Adrenal gland (tissue), 12 donors: ENCODE data around the gene ULK3. TPM values are rescaled to one million over a fixed set of nuclear protein-coding genes. Genes with fewer than 3 reads are reported as not detected.

Experiments
- DNase-seq, 7 donors: peaks; one replicate each; pipeline ENCODE4 v3.0.0-alpha.2; 2019 to 2020
- H3K27ac ChIP-seq, 5 donors: fragments of 200-600 bp; sonication (generic) in 4 of 5; 1 replicate in 3 of 5; 2 replicates in 2 of 5; pipeline versions ENCODE4 v1.5.1 to v1.8.0; 2016 to 2020; ENCODE audit warnings: mild to moderate bottlenecking in 1 of 5
- H3K27me3 ChIP-seq: fragments of 200-600 bp; 2 replicates; pipeline ENCODE4 v1.8.0; 2021
- H3K36me3 ChIP-seq, 2 donors: fragments of 200-600 bp; replicated peaks in 1 of 2; 1 replicate in 1 of 2; 2 replicates in 1 of 2; pipeline versions ENCODE4 v1.5.1 to v1.8.0; 2018 to 2022
- H3K4me1 ChIP-seq, 2 donors: fragments of 200-600 bp; replicated peaks in 1 of 2; 1 replicate in 1 of 2; 2 replicates in 1 of 2; pipeline versions ENCODE4 v1.5.1 to v1.8.0; 2018 to 2021
- H3K4me3 ChIP-seq, 4 donors: fragments of 200-600 bp; sonication (generic) in 3 of 4; one replicate each; pipeline ENCODE4 v1.5.1; 2016 to 2018
- H3K9me3 ChIP-seq, 3 donors: fragments of 200-600 bp; sonication (generic) in 1 of 3; replicated peaks in 1 of 3; 1 replicate in 2 of 3; 2 replicates in 1 of 3; pipeline versions ENCODE4 v1.5.1 to v1.8.0; 2016 to 2021
- CTCF ChIP-seq, 6 experiments: fragments of 450-650 bp in 4 of 6; fragments of 200-600 bp in 2 of 6; sonication (generic) in 1 of 6; IDR thresholded peaks; 1 replicate in 5 of 6; 2 replicates in 1 of 6; pipeline versions ENCODE4 v1.5.1 to v1.8.0; 2016 to 2021; ENCODE audit warnings: antibody characterized with exemption in 6 of 6, mild to moderate bottlenecking in 2 of 6, moderate library complexity in 1 of 6
- POLR2A ChIP-seq, 2 donors: fragments of 450-650 bp; IDR thresholded peaks; one replicate each; pipeline ENCODE4 v1.6.1; 2017; ENCODE audit warnings: antibody characterized with exemption in 2 of 2, mild to moderate bottlenecking in 2 of 2, moderate library complexity in 1 of 2
- WGBS, 4 donors: extraction: QIAGEN DNeasy Blood & Tissue Kit in 2 of 4; methylation state at CpG; one replicate each; pipeline versions ENCODE4 v1.1.5 to v1.1.7; 2013 to 2017; 5-methylcytosine and 5-hydroxymethylcytosine counted together
- intact Hi-C, 2 donors: fragments of 100-400 bp; cut with DNase I; formaldehyde crosslinking; loops; one replicate each; pipeline versions ENCODE4 v1.14.1 to v1.15.0; 2022 to 2023
- polyA plus RNA-seq, 3 donors: library from polyadenylated mRNA; stranded (reverse); fragments of 200-250 nt in 2 of 3; fragments of 350-450 nt in 1 of 3; fragmentation: Illumina TruSeq in 1 of 3; extraction: RNeasy Lipid Tissue Mini Kit (QIAGEN cat#74804) in 1 of 3; gene quantifications; one replicate each; pipeline ENCODE4 v1.2.3, GENCODE V29; 2013 to 2014
- total RNA-seq, 9 donors: library from RNA; depleted of rRNA in 4 of 9; stranded (reverse); fragments of >200 nt in 4 of 9; fragments of 120-200 nt in 1 of 9; fragmentation: NEBNext Ultra II Directional in 1 of 9; extraction: Animal tissue kit (Norgen Biotek cat#: 25700) in 1 of 9; gene quantifications; one replicate each; pipeline versions ENCODE4 v1.1.0 to v1.2.4, GENCODE V29; 2013 to 2023
- donor health status: healthy with polysubstance abuse.
- donor health status: Bipolar disorder and iron deficiency.
- donor health status: DM: yes; HTN: yes; CAD: no.
- donor health status: DM: no; HTN: no; CAD: no.
- donor health status: DM: no; HTN: no; CAD: no.
- donor health status: DM: yes; HTN: yes; CAD: no.

The ULK3 gene
- total and polyA plus RNA-seq, 12 donors: 21.7 to 126 (median 52.5) TPM

DNA sequence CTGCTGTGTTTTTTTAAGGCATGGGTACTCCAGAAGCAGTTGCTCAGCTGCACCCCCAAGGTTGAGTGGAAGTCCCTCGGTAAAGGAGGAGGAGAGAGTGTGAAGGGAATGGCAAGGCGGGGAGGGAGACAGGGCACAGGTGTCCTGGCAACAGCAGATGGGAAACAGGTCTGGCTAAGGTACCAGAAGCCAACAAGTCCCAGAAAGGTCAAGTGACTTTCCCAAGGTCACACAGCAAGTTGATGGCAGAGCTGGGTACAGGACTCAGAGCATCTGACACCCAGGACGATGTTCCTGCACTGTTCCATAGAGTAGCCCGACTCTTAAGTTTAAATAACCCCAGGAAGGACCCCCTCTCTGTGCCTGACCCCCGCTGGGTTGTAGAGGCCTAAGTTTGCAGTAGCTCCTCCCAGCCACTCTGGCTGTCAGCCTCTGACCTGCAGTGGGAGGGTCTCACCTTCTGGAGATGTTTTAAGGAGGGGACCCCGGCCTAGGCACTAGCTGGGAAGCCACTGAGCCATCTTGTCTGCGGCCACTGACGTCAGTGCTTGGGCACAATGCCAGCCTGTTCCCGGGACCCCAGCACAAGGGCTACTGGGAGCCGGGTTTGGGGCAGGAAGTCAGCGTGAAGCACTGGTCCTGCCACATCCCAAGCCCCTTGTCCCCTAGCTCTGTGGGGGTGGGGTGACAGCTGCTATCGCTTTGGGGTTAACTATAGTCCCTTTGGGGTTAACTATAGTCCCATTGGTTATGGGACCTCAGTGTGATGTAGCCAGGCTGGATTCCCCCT is 50.5 kb downstream of the ULK3 start:
- no peak overlapping the region for H3K4me3 ChIP-seq
- H3K27me3 ChIP-seq: no peaks in the 10 kb centered on the region
- no peak overlapping the region for H3K27ac ChIP-seq
- no peaks in the 10 kb centered on the region for H3K36me3 ChIP-seq
- TF ChIP-seq CTCF (IDR thresholded peaks at IDR 0.05) (no peak), POLR2A (IDR thresholded peaks at IDR 0.05) (no peak)
- intact Hi-C loops: no loop called here
- no peak for DNase-seq
- WGBS, 4 donors: 59 to 68% (median 65%) methylated on average over 10 to 12 of the region's 12 CpGs
- peaks cover 20 to 63% of the 10 kb centered on the region in 2 donors for H3K4me1 ChIP-seq
- H3K9me3 ChIP-seq: no peaks in the 10 kb centered on the region

DNA sequence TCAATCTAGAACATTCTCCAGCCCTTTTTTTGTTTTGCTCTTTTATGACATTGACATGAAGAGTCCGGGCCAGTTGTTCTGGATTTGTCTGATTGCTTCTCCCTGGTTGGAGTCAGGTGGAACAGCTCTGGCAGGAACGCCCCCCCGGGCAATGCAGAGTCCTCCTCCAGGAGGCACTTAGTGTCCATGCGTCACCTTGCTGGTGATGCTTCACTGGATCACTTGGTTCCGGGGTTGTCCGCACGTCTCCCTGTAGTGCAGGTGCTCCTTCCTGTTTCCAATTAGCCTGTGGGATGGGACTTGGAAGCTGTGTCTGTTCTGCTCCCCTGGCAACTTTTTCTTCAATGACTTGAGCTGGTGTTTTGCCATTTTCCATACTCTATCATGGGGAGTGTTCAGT is 51.3 kb downstream of the ULK3 start:
- Histone ChIP-seq H3K4me3 (no peak overlapping the region), H3K9me3 (no peaks in the 10 kb centered on the region), H3K27me3 (no peaks in the 10 kb centered on the region), H3K27ac (peak overlapping the region in 1 of 5 donors; percentile 5), H3K4me1 (peaks cover 21 to 70% of the 10 kb centered on the region in 2 donors), H3K36me3 (no peaks in the 10 kb centered on the region)
- peak in 1 of 7 donors; percentile 88 for DNase-seq
- TF ChIP-seq POLR2A (IDR thresholded peaks at IDR 0.05): no peak
- TF ChIP-seq CTCF (IDR thresholded peaks at IDR 0.05): no peak
- WGBS, 4 donors: 82 to 92% (median 86%) methylated on average over 4 to 7 of the region's 7 CpGs
- intact Hi-C loops: no loop called here

GRCh38 chr15:74791007-74791406 is 51.9 kb downstream of the ULK3 start:
- no peak for TF ChIP-seq POLR2A (IDR thresholded peaks at IDR 0.05)
- no peak for TF ChIP-seq CTCF (IDR thresholded peaks at IDR 0.05)
- Histone ChIP-seq H3K4me1 (peaks cover 26 to 76% of the 10 kb centered on the region in 2 donors), H3K27ac (peak overlapping the region in 1 of 5 donors; percentile 60), H3K36me3 (no peaks in the 10 kb centered on the region), H3K4me3 (no peak overlapping the region), H3K9me3 (no peaks in the 10 kb centered on the region), H3K27me3 (no peaks in the 10 kb centered on the region)
- no peak for DNase-seq
- WGBS, 4 donors: 50 to 68% (median 59%) methylated on average over 1 of the region's 1 CpG
- intact Hi-C loops: no loop called here

DNA sequence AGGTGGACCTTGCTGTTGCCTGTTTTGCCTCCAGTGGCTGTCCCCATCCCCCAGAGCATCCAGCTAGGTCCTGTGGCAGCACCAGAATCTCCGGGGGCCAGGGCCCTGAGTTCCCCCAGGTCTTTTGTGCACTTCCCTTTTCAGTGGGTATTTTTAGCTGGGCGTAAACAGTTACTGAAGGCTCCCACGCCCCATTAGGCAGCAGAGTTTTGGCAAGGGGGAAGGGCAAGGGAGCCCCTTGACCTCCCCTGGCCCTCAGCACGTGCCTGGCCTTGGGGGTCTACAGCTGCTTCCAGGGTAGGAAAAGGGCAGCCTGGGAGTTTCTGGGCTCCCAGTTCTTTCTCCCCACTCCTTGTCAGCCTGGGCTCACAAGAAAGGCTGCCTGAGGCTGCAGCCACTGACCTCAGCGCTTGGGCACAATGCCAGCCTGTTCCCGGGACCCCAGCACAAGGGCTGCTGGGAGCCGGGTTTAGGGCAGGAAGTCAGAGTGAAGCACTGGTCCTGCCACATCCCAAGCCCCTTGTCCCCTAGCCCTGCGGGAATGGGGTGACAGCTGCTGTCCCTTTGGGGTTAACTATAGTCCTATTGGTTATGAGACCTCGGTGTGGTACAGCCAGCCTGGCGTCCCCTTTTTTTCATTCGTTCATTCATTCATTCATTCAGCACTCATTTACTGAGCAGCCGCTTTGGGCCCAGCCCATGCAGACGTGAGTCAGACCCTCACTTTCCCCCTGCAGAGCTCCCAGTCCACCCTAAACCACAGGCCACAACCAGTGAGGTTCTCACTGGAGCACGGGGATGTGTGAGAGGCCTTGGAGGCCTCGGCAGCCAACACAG is 52.7 kb downstream of the ULK3 start:
- no peaks in the 10 kb centered on the region for H3K36me3 ChIP-seq
- peaks cover 26 to 81% of the 10 kb centered on the region in 2 donors for H3K4me1 ChIP-seq
- intact Hi-C loops: no loop called here
- peak overlapping the region in 3 of 5 donors; percentile 39 to 83 (median 60) for H3K27ac ChIP-seq
- TF ChIP-seq CTCF (IDR thresholded peaks at IDR 0.05) (no peak), POLR2A (IDR thresholded peaks at IDR 0.05) (no peak)
- no peaks in the 10 kb centered on the region for H3K27me3 ChIP-seq
- no peaks in the 10 kb centered on the region for H3K9me3 ChIP-seq
- H3K4me3 ChIP-seq: peak overlapping the region in 1 of 4 donors; percentile 9
- peak in 6 of 7 donors; percentile 67 to 87 (median 82) for DNase-seq
- WGBS, 4 donors: 23 to 30% (median 26%) methylated on average over 8 to 15 of the region's 15 CpGs
